C4-2B (cell line): ENCODE measurements around the gene COPS6.

Experiments used
- CTCF ChIP-seq: fragments of 450-650 bp; conservative IDR thresholded peaks from 2 replicates; pipeline ENCODE4 v1.5.1; 2017; ENCODE audit warnings: mild to moderate bottlenecking
- ZFX ChIP-seq: fragments of 450-650 bp; IDR thresholded peaks from 2 replicates; pipeline ENCODE4 v1.6.1; 2017

- TF ChIP-seq CTCF, result no peak
- no peak for TF ChIP-seq ZFX
Measured at GRCh38 chr7:100093054-100093453, 4.3 kb downstream of the COPS6 start.
